HG02981 (cell line): Measurements from ENCODE around the gene OOSP2.

Source experiments
- ATAC-seq: cut with Tn5 transposase; IDR thresholded peaks from one replicate; pipeline ENCODE4 v1.9.1; 2021; ENCODE audit warnings: mild to moderate bottlenecking, moderate library complexity; ENCODE audit not compliant: unreplicated experiment

OOSP2 gene

DNA sequence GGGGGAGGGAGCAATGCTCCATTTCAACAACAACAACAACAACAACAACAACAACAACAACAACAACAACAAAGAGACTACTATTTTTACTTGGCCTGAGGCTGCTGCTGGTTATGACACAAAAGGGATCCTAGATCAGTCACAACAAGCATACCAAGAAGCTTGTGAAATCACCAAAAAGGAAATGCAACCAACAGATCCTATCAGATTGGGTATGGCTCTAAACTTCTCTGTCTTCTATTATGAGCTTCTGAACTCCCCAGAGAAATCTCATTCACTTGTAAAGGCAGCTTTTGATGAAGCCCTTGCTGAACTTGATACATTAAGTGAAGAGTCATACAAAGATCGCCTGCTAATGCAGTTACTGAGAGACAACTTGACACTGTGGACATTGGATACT is 37.8 kb downstream of the OOSP2 start:
- no peak for ATAC-seq

DNA sequence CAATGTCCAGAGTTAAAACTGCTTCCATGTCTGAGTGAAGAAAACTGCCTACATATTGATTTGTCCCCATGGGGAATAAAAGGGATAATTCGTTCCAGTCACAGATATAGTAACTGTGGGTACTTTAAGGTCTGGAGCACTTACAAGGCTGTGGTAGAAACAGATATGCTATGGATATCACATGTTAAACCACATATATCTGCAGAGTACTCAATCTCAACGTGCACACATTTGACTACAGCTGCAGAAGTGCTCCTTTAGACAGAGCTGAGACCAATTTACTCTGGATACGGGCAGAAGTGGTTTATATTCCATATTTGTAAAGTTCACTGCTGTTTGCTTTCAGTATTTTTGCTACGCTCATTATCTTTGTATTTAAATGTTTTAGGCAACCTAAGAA is 38.5 kb downstream of the OOSP2 start:
- ATAC-seq = no peak

GRCh38 chr11:60080535-60080934 is 40.3 kb downstream of the OOSP2 start:
- ATAC-seq = no peak

GRCh38 chr11:60084631-60085273 is 44.5 kb downstream of the OOSP2 start:
- no peak for ATAC-seq

- no peak for ATAC-seq
Observed at GRCh38 chr11:60085909-60086308, 45.7 kb downstream of the OOSP2 start.

- ATAC-seq = no peak
Observed at GRCh38 chr11:60087239-60087638, 47.0 kb downstream of the OOSP2 start.

- no peak for ATAC-seq
Observed at GRCh38 chr11:60088364-60088763, 48.2 kb downstream of the OOSP2 start, which contains the start of gene MS4A2. TSS of gene MS4A2 (plus strand) at chr11:60088664. CDS start at chr11:60088766, 102 bp downstream.

GRCh38 chr11:60095477-60096120 is 55.4 kb downstream of the OOSP2 start:
- no peak for ATAC-seq

DNA sequence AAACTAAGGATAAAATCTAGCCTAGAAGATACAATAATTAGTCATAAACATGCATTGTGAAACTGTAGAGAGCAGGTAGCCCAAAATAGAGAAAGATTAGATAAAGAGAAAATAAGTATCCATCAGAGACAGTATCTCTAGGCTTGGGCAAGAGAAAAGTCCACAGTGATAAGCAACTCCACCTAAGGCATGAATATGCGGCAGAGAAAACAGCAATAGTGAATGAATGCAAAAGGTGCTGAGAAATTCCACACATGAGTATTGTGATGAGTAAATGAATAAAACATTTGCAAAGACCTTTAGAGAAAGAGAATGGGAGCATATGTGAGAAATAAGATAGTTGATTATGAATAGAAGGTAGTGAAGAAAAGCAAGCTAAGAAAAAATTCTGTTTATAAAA is 57.0 kb downstream of the OOSP2 start:
- no peak for ATAC-seq
